NT2/D1 (cell line): ENCODE measurements around the gene ST8SIA2.

Experiments used
- SUZ12 ChIP-seq: IDR thresholded peaks from 2 replicates; pipeline ENCODE4 v1.6.1; 2011; ENCODE audit not compliant: insufficient read length, insufficient read depth; ENCODE audit errors: extremely low read depth
- YY1 ChIP-seq: IDR thresholded peaks from 2 replicates; pipeline ENCODE4 v1.6.1; 2011; ENCODE audit not compliant: insufficient read length, insufficient read depth
- ZNF274 ChIP-seq: IDR thresholded peaks from 2 replicates; pipeline ENCODE4 v1.6.1; 2011; ENCODE audit warnings: mild to moderate bottlenecking, low read depth, low read length

DNA sequence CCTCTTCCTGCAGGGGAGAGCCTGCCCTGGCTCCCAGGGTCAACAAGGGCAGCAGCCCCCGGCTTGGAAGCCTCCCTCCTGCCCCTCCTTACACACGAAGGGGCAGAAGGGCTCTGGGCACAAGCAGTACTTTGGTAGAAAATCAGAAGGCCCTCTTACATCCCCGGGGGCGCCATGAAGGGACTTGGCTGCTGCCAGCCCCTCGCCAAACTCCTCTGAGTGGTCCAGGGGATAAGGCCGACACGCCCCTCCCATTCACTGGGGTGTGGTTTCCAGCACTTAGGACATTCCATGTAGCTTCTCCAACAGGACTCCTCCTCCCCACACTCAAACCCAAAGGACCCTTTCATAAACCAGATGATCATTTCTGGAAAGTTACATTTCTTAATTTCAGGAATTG is 1.2 kb upstream of the ST8SIA2 start:
- TF ChIP-seq ZNF274 (no peak), YY1 (no peak), SUZ12 (no peak)
